Measurements from ENCODE around the gene CFB.

The CFB gene

DNA sequence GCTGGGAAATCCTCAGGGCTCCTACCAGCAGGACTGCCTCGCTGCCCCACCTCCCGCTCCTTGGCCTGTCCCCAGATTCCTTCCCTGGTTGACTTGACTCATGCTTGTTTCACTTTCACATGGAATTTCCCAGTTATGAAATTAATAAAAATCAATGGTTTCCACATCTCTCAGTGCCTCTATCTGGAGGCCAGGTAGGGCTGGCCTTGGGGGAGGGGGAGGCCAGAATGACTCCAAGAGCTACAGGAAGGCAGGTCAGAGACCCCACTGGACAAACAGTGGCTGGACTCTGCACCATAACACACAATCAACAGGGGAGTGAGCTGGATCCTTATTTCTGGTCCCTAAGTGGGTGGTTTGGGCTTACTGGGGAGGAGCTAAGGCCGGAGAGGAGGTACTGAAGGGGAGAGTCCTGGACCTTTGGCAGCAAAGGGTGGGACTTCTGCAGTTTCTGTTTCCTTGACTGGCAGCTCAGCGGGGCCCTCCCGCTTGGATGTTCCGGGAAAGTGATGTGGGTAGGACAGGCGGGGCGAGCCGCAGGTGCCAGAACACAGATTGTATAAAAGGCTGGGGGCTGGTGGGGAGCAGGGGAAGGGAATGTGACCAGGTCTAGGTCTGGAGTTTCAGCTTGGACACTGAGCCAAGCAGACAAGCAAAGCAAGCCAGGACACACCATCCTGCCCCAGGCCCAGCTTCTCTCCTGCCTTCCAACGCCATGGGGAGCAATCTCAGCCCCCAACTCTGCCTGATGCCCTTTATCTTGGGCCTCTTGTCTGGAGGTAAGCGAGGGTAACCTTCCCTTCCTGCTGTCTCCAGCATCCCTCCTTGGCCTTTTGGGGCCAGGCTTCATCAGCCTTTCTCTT is at the start of gene CFB:
Gene CFB (plus strand): TSS at position 589 of the 863 bp plus-strand sequence. CDS start 127 bp downstream, at position 716.
- no peak for DNase-seq (ENCODE audit: extremely low spot score)
- POLR2A ChIA-PET, result no interaction called here
- CTCF ChIA-PET, result interaction anchor here (1.2 kb wide), 3 partner anchors 12 to 347 kb away, joined by 3 to 5 read pairs (median 3); no protein-coding TSS in a partner anchor

DNA sequence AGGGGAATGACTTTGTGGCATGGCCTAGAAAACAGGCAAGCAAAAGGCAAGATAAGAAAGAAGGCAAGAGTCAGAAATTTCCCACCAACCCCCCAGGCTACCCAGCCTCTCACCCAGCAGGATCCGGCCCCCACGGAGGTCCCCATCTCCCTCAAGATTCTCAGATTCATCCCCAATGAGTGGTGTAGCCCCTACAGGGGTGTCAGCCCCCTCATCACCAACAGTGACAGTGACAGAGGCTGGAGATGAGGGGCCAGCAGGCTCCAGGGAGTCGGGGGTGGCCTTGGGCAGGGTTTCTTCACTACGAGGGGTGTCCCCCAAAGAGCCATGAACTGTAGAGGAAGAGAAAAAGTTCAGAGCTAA is 49.4 kb upstream of the CFB start:
- ChIA-PET POLR2A (interaction anchor here (2.1 kb wide), 1 partner anchor 34 kb away, joined by 9 read pairs; the partner anchor contains the start of gene NEU1), CTCF (interaction anchor here (1.1 to 1.6 kb wide), 2 partner anchors 9 to 10 kb away, joined by 4 read pairs; no protein-coding TSS in a partner anchor)
- no peak for DNase-seq (ENCODE audit: extremely low spot score)
- no peak for TF ChIP-seq CTCF (IDR thresholded peaks at IDR 0.05; ENCODE audit: control extremely low read depth, extremely low read depth, low read depth, missing control alignments)

More for the DNA sequence above, at the start of gene CFB:
- no peak for TF ChIP-seq CTCF (IDR thresholded peaks at IDR 0.05; ENCODE audit: control extremely low read depth, extremely low read depth, low read depth, missing control alignments)

- ChIA-PET POLR2A (interaction anchor here (0.6 to 2.1 kb wide), 2 partner anchors 34 to 70 kb away, joined by 3 to 9 read pairs; partner anchors contain the start of genes HSPA1B and NEU1), CTCF (interaction anchor here (0.8 to 1.1 kb wide), 3 partner anchors 9 to 244 kb away, joined by 3 to 4 read pairs (median 3); no protein-coding TSS in a partner anchor)
- no peak for DNase-seq (ENCODE audit: extremely low spot score)
- no peak for TF ChIP-seq CTCF (IDR thresholded peaks at IDR 0.05; ENCODE audit: control extremely low read depth, extremely low read depth, low read depth, missing control alignments)
These were observed 48.9 kb upstream of the CFB start for GRCh38 chr6:31896856-31897611.

- ChIA-PET POLR2A (interaction anchor here (0.6 to 2.1 kb wide), 4 partner anchors 35 to 908 kb away, joined by 3 to 9 read pairs (median 4); partner anchors contain the start of genes ABHD16A, HSPA1B and NEU1), CTCF (interaction anchor here (0.8 to 1.6 kb wide), 6 partner anchors 8 to 346 kb away, joined by 3 to 5 read pairs (median 3); no protein-coding TSS in a partner anchor)
- TF ChIP-seq CTCF (IDR thresholded peaks at IDR 0.05; ENCODE audit: control extremely low read depth, extremely low read depth, low read depth, missing control alignments), result no peak
- DNase-seq (ENCODE audit: extremely low spot score), result peak; percentile 91
These were observed 48.1 kb upstream of the CFB start, which contains the start of gene EHMT2 for GRCh38 chr6:31897612-31898382. TSS of gene EHMT2 (minus strand) at chr6:31897698. CDS start at chr6:31897677, 21 bp downstream.

- no peak for TF ChIP-seq CTCF (IDR thresholded peaks at IDR 0.05; ENCODE audit: control extremely low read depth, extremely low read depth, low read depth, missing control alignments)
- ChIA-PET CTCF (interaction anchor here (0.9 to 1.6 kb wide), 5 partner anchors 9 to 347 kb away, joined by 3 to 5 read pairs (median 3); no protein-coding TSS in a partner anchor), POLR2A (interaction anchor here (0.7 to 2.1 kb wide), 3 partner anchors 36 to 908 kb away, joined by 3 to 9 read pairs (median 5); partner anchors contain the start of genes ABHD16A and NEU1)
- DNase-seq (ENCODE audit: extremely low spot score), result no peak
These were observed 47.4 kb upstream of the CFB start for GRCh38 chr6:31898383-31899011.

Data from GM10248 (cell line).